ENCODE data around the gene CRNKL1.

Gene CRNKL1

GRCh38 chr20:19986419-19986818 lies 65.8 kb downstream of the CRNKL1 start:
- H3K4me3 ChIP-seq (ENCODE audit: low read depth, low read length): no peak overlapping the region

Measured in iPS-11a (cell line).